HG03439 (cell line): ENCODE data around the gene KCNJ14.

Experiments
- ATAC-seq: cut with Tn5 transposase; IDR thresholded peaks from one replicate; pipeline ENCODE4 v1.9.1; 2021; ENCODE audit warnings: mild to moderate bottlenecking, moderate library complexity; ENCODE audit not compliant: unreplicated experiment

KCNJ14 gene

DNA sequence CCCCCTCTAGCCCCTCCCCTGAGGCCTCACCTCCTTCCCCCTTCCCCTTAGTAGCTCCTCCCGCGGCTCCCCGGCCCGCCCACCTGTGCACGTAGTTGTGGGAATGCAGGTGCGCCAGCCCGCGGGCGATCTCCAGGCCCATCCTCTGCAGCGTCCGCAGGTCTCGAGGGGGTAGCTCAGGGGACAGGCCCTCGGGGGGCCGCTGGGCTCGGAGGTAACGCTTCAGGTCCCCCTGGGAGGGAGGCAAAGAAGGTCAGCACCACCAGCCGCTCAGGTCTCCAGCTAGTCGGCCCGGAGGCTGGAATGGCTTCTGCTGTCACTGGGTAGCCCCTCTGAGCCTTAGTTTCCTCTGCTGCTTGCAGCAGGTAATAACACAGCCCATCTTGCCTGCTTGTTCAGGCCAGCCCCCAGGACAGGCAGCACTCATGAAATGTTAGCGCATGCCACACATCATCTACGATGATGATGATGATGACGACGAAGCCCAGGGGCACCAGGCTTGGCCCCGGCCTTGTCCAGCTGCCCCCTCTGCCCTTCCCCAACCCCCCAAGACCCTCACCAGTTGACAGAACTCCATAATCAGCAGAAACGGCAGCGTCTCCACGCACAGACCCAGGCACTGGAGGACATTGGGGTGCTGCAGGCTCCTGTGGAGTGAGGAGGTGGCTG is 47.1 kb downstream of the KCNJ14 start:
- no peak for ATAC-seq

DNA sequence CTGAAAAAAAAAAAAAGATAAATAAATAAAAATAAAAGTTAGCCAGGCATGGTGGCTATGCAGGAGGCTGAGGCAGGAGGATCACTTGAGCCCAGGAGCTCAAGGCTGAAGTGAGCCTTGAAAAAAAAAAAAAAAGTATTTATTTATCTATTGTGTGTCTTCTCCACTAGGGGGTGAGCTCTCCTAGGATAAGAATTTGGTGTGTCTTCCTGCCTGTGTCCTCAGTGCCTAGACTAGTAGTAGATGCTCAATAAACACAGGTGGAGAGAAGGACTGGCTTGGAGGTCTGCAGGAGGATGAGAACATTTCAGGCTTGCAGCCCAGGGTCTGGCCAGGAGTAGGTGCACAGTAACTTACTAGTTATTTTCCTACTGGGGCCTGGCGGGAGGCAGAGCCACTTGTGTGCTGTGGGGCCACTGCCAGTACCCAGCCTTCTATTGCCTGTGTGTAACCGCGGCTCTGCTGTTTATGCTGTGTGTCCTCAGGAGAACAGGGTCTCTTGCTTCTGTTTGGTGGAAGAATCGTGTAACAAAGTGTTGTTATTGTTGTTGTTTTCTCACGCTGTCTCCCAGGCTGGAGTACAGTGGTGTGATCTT is 50.9 kb downstream of the KCNJ14 start:
- ATAC-seq = no peak

GRCh38 chr19:48507911-48508439 is 52.6 kb downstream of the KCNJ14 start:
- no peak for ATAC-seq

DNA sequence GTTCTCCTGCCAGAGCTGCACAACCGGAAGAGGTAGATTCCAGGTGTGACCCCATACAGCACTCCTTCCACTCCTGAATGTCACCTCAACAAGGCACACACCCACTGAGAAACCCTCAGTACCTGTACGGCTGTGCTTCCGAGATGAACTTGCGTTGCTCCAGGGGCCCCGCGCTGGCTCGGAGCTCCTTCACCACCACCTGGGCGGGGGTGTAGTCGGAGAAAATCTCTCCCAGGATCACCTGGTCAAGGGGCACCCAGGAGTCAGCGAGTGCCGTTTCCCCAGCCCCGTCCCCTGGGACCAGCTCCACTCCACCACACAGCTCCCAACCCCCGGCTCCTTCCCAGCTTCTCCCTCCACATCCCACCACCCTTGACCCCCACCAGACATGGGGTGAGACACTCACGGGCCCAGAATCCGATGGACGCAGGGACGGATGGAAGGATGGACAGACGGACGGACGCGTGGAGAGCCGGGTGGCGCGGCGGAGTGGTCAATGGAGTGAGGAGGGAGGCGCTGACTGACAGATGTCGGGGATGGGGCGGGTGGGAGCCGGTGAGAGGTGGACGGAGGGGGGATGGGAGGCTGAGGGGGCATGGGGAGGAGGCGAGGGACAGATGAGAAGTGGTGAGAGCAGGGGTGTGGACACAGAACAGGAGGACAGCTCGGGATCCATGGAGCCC is 53.5 kb downstream of the KCNJ14 start:
- ATAC-seq = no peak

- ATAC-seq = no peak
Observed at GRCh38 chr19:48509467-48510194, 54.3 kb downstream of the KCNJ14 start.

GRCh38 chr19:48510421-48511268 is 55.3 kb downstream of the KCNJ14 start:
- ATAC-seq = no peak

DNA sequence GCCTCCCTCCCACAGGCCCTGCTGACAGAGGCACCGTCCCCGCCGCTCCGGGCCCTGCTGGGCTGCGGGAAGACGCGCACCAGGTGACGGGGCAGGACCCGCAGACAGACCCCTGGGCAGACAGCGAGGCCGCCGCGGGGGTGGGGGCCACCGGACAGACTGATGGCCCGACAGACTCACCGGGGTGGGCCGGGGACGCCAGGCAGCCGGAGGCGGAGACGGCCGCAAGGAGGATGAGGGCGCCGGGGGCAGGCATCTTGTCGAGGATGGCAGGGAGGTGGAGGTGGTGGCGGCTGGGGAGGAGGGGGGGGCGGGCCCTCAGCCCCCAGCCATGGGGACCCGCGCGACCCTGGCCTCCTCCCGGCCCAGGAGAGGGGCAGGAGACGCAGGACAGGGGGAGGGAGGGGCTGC is 56.0 kb downstream of the KCNJ14 start:
- no peak for ATAC-seq

DNA sequence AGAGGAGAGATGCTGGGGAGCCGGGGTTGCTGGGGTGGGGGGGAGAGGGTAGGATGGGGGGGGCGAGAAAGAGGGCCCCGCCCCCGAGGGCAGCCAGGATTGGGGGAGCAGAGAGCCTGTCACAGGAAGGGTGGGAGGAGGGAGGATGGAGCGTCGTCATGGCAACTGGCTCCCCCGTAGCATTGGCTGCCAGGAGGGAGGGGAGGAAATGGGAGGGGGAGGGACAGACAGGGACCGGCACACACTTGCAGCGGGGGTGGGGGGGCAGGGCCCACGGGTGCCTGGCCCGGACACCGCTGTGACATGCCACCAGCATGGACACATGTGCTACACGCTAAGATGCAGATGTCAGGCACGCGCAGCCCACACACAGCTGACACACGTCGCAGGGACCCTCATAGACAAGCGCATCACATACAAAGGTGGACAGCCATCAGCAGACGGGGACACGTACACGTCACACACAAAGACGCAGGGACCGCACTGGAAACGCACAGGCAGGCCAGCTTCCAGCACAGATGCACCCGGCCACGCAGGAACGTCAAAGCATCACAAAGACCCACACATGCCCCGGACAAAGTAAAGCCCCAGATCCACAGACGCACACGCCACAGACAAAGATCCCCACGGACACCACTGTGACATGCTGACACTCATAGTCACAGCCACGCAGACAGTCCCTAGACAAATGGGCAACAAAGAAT is 56.6 kb downstream of the KCNJ14 start, which contains the start of gene LMTK3:
Gene LMTK3 (minus strand): TSS at position 36 of the 704 bp plus-strand sequence. CDS start 259 bp downstream, outside the sequence.
- ATAC-seq = no peak

- ATAC-seq = no peak
Observed at GRCh38 chr19:48512504-48513288, 57.3 kb downstream of the KCNJ14 start.

- peak; percentile 48 for ATAC-seq
Observed at GRCh38 chr19:48513289-48514122, 58.1 kb downstream of the KCNJ14 start.

DNA sequence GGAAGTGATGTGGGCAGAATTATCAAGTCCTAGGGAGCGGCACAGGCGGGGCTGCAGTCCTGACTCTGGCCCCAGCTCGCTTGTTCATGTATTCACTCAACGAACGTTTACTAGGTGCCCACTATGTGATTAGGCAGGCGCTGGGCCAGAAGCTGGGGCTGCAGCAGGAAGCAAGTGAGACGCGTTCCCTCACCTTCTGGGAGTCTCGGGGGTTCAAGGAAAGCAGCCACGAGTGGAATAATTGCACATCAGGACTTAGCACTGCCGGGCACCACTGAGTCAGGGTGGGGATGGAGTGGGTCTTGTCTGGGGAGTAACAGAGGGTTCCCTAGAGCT is 58.7 kb downstream of the KCNJ14 start:
- ATAC-seq = peak; percentile 4

DNA sequence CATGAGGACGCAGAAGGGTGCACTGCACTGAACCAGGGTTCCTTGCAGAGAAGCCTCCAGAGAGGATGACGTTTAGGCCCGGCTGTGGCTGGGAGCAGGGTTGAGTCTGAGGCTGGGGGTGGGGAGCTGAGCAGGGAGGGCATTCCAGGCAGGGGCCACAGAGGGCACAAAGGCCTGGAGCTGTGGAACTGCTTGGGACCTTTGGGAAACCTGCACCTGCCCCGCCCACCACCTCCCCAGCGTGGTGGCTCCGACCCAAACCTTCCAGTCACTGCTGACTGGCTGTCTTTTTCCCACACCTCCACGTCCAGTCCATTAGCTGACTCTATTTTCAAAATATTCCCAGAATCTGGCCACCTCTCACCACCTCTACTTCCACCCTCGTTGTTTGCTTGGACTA is 61.2 kb downstream of the KCNJ14 start:
- ATAC-seq = no peak
